ENCODE results near the gene KCNH2. TPM values are rescaled to one million over a fixed set of nuclear protein-coding genes. Genes with fewer than 3 reads are reported as not detected.
A peak's percentile ranks its signal among the peaks of the same experiment; 100 is the strongest.

The KCNH2 gene
- total RNA-seq, 2 donors from 2014 or later, result 3.6 to 5.3 TPM

GRCh38 chr7:151024435-151025056 is 46.4 kb upstream of the KCNH2 start, which contains the start of gene ATG9B:
ATG9B (minus strand) TSS chr7:151024494; CDS start chr7:151024423, 71 bp downstream.
- TF ChIP-seq CTCF (IDR thresholded peaks at IDR 0.05) (no peak), POLR2A (IDR thresholded peaks at IDR 0.05) (no peak)
- DNase-seq (no peak), ATAC-seq (no peak)
- WGBS, 2 donors, result 80 to 82% methylated on average over 4 of the region's 4 CpGs
- no peaks in the 10 kb centered on the region for H3K36me3 ChIP-seq (replicated peaks in 1 of 2; ENCODE audit: insufficient read depth in 1 of 2, low read depth in 2 of 2)
- no peak within 1 kb of the TSS for H3K27ac ChIP-seq
- H3K4me1 ChIP-seq, result peaks cover 5% of the 10 kb centered on the region
- H3K4me3 ChIP-seq, result no peak within 1 kb of the TSS
- H3K9me3 ChIP-seq, result no peaks in the 10 kb centered on the region
- H3K27me3 ChIP-seq, result no peaks in the 10 kb centered on the region
- intact Hi-C loops (cut with DNase I), result no loop called here

- Histone ChIP-seq H3K9me3 (no peaks in the 10 kb centered on the region), H3K4me1 (peaks cover 10% of the 10 kb centered on the region), H3K27ac (no peak overlapping the region), H3K27me3 (no peaks in the 10 kb centered on the region), H3K4me3 (no peak overlapping the region), H3K36me3 (replicated peaks in 1 of 2; ENCODE audit: insufficient read depth in 1 of 2, low read depth in 2 of 2) (no peaks in the 10 kb centered on the region)
- DNase-seq, result no peak
- no peak for ATAC-seq
- TF ChIP-seq POLR2A (IDR thresholded peaks at IDR 0.05) (no peak), CTCF (IDR thresholded peaks at IDR 0.05) (no peak)
- intact Hi-C loops (cut with DNase I), result no loop called here
- 76 to 79% methylated on average over 8 to 9 of the region's 10 CpGs for WGBS, 2 donors
Measured at GRCh38 chr7:151023232-151023631, 45.1 kb upstream of the KCNH2 start.

GRCh38 chr7:151020231-151020630 is 42.1 kb upstream of the KCNH2 start:
- TF ChIP-seq CTCF (IDR thresholded peaks at IDR 0.05) (no peak), POLR2A (IDR thresholded peaks at IDR 0.05) (no peak)
- Histone ChIP-seq H3K4me3 (no peak overlapping the region), H3K27ac (no peak overlapping the region), H3K27me3 (peaks cover 0 to 10% of the 10 kb centered on the region in 2 donors), H3K4me1 (peaks cover 18% of the 10 kb centered on the region), H3K9me3 (no peaks in the 10 kb centered on the region), H3K36me3 (replicated peaks in 1 of 2; ENCODE audit: insufficient read depth in 1 of 2, low read depth in 2 of 2) (no peaks in the 10 kb centered on the region)
- WGBS, 2 donors, result 50 to 56% methylated on average over 7 of the region's 7 CpGs
- no peak for DNase-seq
- intact Hi-C loops (cut with DNase I), result no loop called here
- ATAC-seq, result no peak

GRCh38 chr7:151019130-151019447 is 41.0 kb upstream of the KCNH2 start:
- no peak for TF ChIP-seq CTCF (IDR thresholded peaks at IDR 0.05)
- no peak for TF ChIP-seq POLR2A (IDR thresholded peaks at IDR 0.05)
- peaks cover 19% of the 10 kb centered on the region for H3K4me1 ChIP-seq
- peak; percentile 2 for ATAC-seq
- H3K27ac ChIP-seq, result no peak overlapping the region
- no peak overlapping the region for H3K4me3 ChIP-seq
- no peak for DNase-seq
- intact Hi-C loops (cut with DNase I), result no loop called here
- WGBS, 2 donors, result 18 to 73% methylated on average over 2 to 20 of the region's 20 CpGs
- no peaks in the 10 kb centered on the region for H3K9me3 ChIP-seq
- H3K27me3 ChIP-seq, result peaks cover 0 to 19% of the 10 kb centered on the region in 2 donors
- no peaks in the 10 kb centered on the region for H3K36me3 ChIP-seq (replicated peaks in 1 of 2; ENCODE audit: insufficient read depth in 1 of 2, low read depth in 2 of 2)

Data from body of pancreas (tissue), 4 donors.